ENCODE data around the gene EIF1B.

The EIF1B gene

GRCh38 chr3:40291471-40291870 lies 18.0 kb upstream of the EIF1B start:
- no peaks in the 10 kb centered on the region for H3K27me3 ChIP-seq (ENCODE audit: control insufficient read depth, insufficient read depth, low read length)
- H3K36me3 ChIP-seq (ENCODE audit: control insufficient read depth, insufficient read depth, low read length), result no peaks in the 10 kb centered on the region
- H3K27ac ChIP-seq (ENCODE audit: low read depth, low read length), result peak overlapping the region; percentile 95
- H3K4me3 ChIP-seq (ENCODE audit: low read depth, low read length), result no peak overlapping the region
- peaks cover 12% of the 10 kb centered on the region for H3K4me1 ChIP-seq (ENCODE audit: control insufficient read depth, insufficient read depth, low read length)
- H3K9ac ChIP-seq (ENCODE audit: low read depth, low read length), result no peak overlapping the region
- H3K9me3 ChIP-seq (ENCODE audit: control insufficient read depth, insufficient read depth, low read length), result 0 out of 2 replicates have a peak, but pooled peaks cover 3% of the 10 kb centered on the region

GRCh38 chr3:40292637-40293349 lies 16.7 kb upstream of the EIF1B start:
- peaks cover 12% of the 10 kb centered on the region for H3K4me1 ChIP-seq (ENCODE audit: control insufficient read depth, insufficient read depth, low read length)
- 0 out of 2 replicates have a peak, but pooled peaks cover 3% of the 10 kb centered on the region for H3K9me3 ChIP-seq (ENCODE audit: control insufficient read depth, insufficient read depth, low read length)
- H3K36me3 ChIP-seq (ENCODE audit: control insufficient read depth, insufficient read depth, low read length), result no peaks in the 10 kb centered on the region
- no peak overlapping the region; the same call in 1 of the 2 replicates for H3K4me3 ChIP-seq (ENCODE audit: low read depth, low read length)
- no peak overlapping the region for H3K9ac ChIP-seq (ENCODE audit: low read depth, low read length)
- peak overlapping the region; percentile 95 for H3K27ac ChIP-seq (ENCODE audit: low read depth, low read length)
- H3K27me3 ChIP-seq (ENCODE audit: control insufficient read depth, insufficient read depth, low read length), result no peaks in the 10 kb centered on the region

GRCh38 chr3:40294434-40294833 lies 15.1 kb upstream of the EIF1B start:
- Histone ChIP-seq H3K36me3 (ENCODE audit: control insufficient read depth, insufficient read depth, low read length) (no peaks in the 10 kb centered on the region), H3K4me3 (ENCODE audit: low read depth, low read length) (no peak overlapping the region), H3K4me1 (ENCODE audit: control insufficient read depth, insufficient read depth, low read length) (peaks cover 12% of the 10 kb centered on the region), H3K27ac (ENCODE audit: low read depth, low read length) (no peak overlapping the region), H3K9ac (ENCODE audit: low read depth, low read length) (no peak overlapping the region), H3K27me3 (ENCODE audit: control insufficient read depth, insufficient read depth, low read length) (no peaks in the 10 kb centered on the region), H3K9me3 (ENCODE audit: control insufficient read depth, insufficient read depth, low read length) (0 out of 2 replicates have a peak, but pooled peaks cover 3% of the 10 kb centered on the region)

- Histone ChIP-seq H3K27me3 (ENCODE audit: control insufficient read depth, insufficient read depth, low read length) (no peaks in the 10 kb centered on the region), H3K36me3 (ENCODE audit: control insufficient read depth, insufficient read depth, low read length) (no peaks in the 10 kb centered on the region), H3K9ac (ENCODE audit: low read depth, low read length) (no peak overlapping the region), H3K4me1 (ENCODE audit: control insufficient read depth, insufficient read depth, low read length) (peaks cover 5% of the 10 kb centered on the region), H3K9me3 (ENCODE audit: control insufficient read depth, insufficient read depth, low read length) (no peaks in the 10 kb centered on the region), H3K4me3 (ENCODE audit: low read depth, low read length) (no peak overlapping the region), H3K27ac (ENCODE audit: low read depth, low read length) (no peak overlapping the region)
Measured at GRCh38 chr3:40298075-40298474, 11.4 kb upstream of the EIF1B start.

GRCh38 chr3:40299130-40299720 lies 10.3 kb upstream of the EIF1B start:
- Histone ChIP-seq H3K27me3 (ENCODE audit: control insufficient read depth, insufficient read depth, low read length) (no peaks in the 10 kb centered on the region), H3K36me3 (ENCODE audit: control insufficient read depth, insufficient read depth, low read length) (no peaks in the 10 kb centered on the region), H3K27ac (ENCODE audit: low read depth, low read length) (no peak overlapping the region), H3K4me3 (ENCODE audit: low read depth, low read length) (no peak overlapping the region), H3K9me3 (ENCODE audit: control insufficient read depth, insufficient read depth, low read length) (no peaks in the 10 kb centered on the region), H3K4me1 (ENCODE audit: control insufficient read depth, insufficient read depth, low read length) (no peaks in the 10 kb centered on the region), H3K9ac (ENCODE audit: low read depth, low read length) (no peak overlapping the region)

- no peaks in the 10 kb centered on the region for H3K9me3 ChIP-seq (ENCODE audit: control insufficient read depth, insufficient read depth, low read length)
- no peaks in the 10 kb centered on the region for H3K27me3 ChIP-seq (ENCODE audit: control insufficient read depth, insufficient read depth, low read length)
- H3K4me1 ChIP-seq (ENCODE audit: control insufficient read depth, insufficient read depth, low read length), result no peaks in the 10 kb centered on the region
- H3K36me3 ChIP-seq (ENCODE audit: control insufficient read depth, insufficient read depth, low read length), result no peaks in the 10 kb centered on the region
- no peak overlapping the region for H3K4me3 ChIP-seq (ENCODE audit: low read depth, low read length)
- no peak overlapping the region for H3K27ac ChIP-seq (ENCODE audit: low read depth, low read length)
- no peak overlapping the region for H3K9ac ChIP-seq (ENCODE audit: low read depth, low read length)
Measured at GRCh38 chr3:40299721-40300335, 9.7 kb upstream of the EIF1B start.

GRCh38 chr3:40302784-40303183 lies 6.7 kb upstream of the EIF1B start:
- no peak overlapping the region for H3K4me3 ChIP-seq (ENCODE audit: low read depth, low read length)
- H3K27ac ChIP-seq (ENCODE audit: low read depth, low read length), result no peak overlapping the region
- no peaks in the 10 kb centered on the region for H3K36me3 ChIP-seq (ENCODE audit: control insufficient read depth, insufficient read depth, low read length)
- no peaks in the 10 kb centered on the region for H3K9me3 ChIP-seq (ENCODE audit: control insufficient read depth, insufficient read depth, low read length)
- no peak overlapping the region for H3K9ac ChIP-seq (ENCODE audit: low read depth, low read length)
- H3K27me3 ChIP-seq (ENCODE audit: control insufficient read depth, insufficient read depth, low read length), result no peaks in the 10 kb centered on the region
- H3K4me1 ChIP-seq (ENCODE audit: control insufficient read depth, insufficient read depth, low read length), result no peaks in the 10 kb centered on the region

GRCh38 chr3:40304352-40304751 lies 5.2 kb upstream of the EIF1B start:
- no peaks in the 10 kb centered on the region for H3K27me3 ChIP-seq (ENCODE audit: control insufficient read depth, insufficient read depth, low read length)
- H3K9me3 ChIP-seq (ENCODE audit: control insufficient read depth, insufficient read depth, low read length), result no peaks in the 10 kb centered on the region
- H3K36me3 ChIP-seq (ENCODE audit: control insufficient read depth, insufficient read depth, low read length), result no peaks in the 10 kb centered on the region
- no peak overlapping the region for H3K4me3 ChIP-seq (ENCODE audit: low read depth, low read length)
- peaks cover 5% of the 10 kb centered on the region; the same call in 1 of the 2 replicates for H3K4me1 ChIP-seq (ENCODE audit: control insufficient read depth, insufficient read depth, low read length)
- H3K9ac ChIP-seq (ENCODE audit: low read depth, low read length), result no peak overlapping the region
- no peak overlapping the region for H3K27ac ChIP-seq (ENCODE audit: low read depth, low read length)

- H3K4me1 ChIP-seq (ENCODE audit: control insufficient read depth, insufficient read depth, low read length), result peaks cover 8% of the 10 kb centered on the region; the same call in 1 of the 2 replicates
- no peak overlapping the region for H3K27ac ChIP-seq (ENCODE audit: low read depth, low read length)
- H3K36me3 ChIP-seq (ENCODE audit: control insufficient read depth, insufficient read depth, low read length), result peaks cover 7% of the 10 kb centered on the region
- H3K9ac ChIP-seq (ENCODE audit: low read depth, low read length), result no peak overlapping the region
- H3K27me3 ChIP-seq (ENCODE audit: control insufficient read depth, insufficient read depth, low read length), result no peaks in the 10 kb centered on the region
- no peak overlapping the region for H3K4me3 ChIP-seq (ENCODE audit: low read depth, low read length)
- H3K9me3 ChIP-seq (ENCODE audit: control insufficient read depth, insufficient read depth, low read length), result no peaks in the 10 kb centered on the region
Measured at GRCh38 chr3:40306336-40306735, 3.2 kb upstream of the EIF1B start.

GRCh38 chr3:40307176-40307575 lies 2.3 kb upstream of the EIF1B start:
- Histone ChIP-seq H3K9ac (ENCODE audit: low read depth, low read length) (no peak overlapping the region), H3K4me3 (ENCODE audit: low read depth, low read length) (no peak overlapping the region), H3K27me3 (ENCODE audit: control insufficient read depth, insufficient read depth, low read length) (no peaks in the 10 kb centered on the region), H3K4me1 (ENCODE audit: control insufficient read depth, insufficient read depth, low read length) (peaks cover 12% of the 10 kb centered on the region; the same call in 1 of the 2 replicates), H3K36me3 (ENCODE audit: control insufficient read depth, insufficient read depth, low read length) (peaks cover 16% of the 10 kb centered on the region), H3K27ac (ENCODE audit: low read depth, low read length) (no peak overlapping the region), H3K9me3 (ENCODE audit: control insufficient read depth, insufficient read depth, low read length) (no peaks in the 10 kb centered on the region)

All from HUES48 (cell line).